Mesendoderm (in vitro differentiated cells): ENCODE data around the gene TMEM145.

Experiments used
- DNase-seq: peaks from one replicate; pipeline ENCODE4 v3.0.0; 2013
- H2AK5ac ChIP-seq: 2 replicates; pipeline ENCODE4 v1.6.1; 2013; ENCODE audit warnings: low read length, inconsistent platforms
- H2BK120ac ChIP-seq: 2 replicates; pipeline ENCODE4 v1.6.1; 2013; ENCODE audit warnings: low read depth, mild to moderate bottlenecking, low read length, moderate library complexity, mixed read lengths
- H2BK15ac ChIP-seq: replicated peaks from 2 replicates; pipeline ENCODE4 v1.6.1; 2013; ENCODE audit warnings: low read depth, mild to moderate bottlenecking, moderate library complexity
- H2BK5ac ChIP-seq: 2 replicates; pipeline ENCODE4 v1.6.1; 2013; ENCODE audit warnings: low read length, inconsistent platforms
- H3K18ac ChIP-seq: 2 replicates; pipeline ENCODE4 v1.6.1; 2013; ENCODE audit warnings: mild to moderate bottlenecking, low read length, mixed read lengths
- H3K23ac ChIP-seq: one replicate; pipeline ENCODE4 v1.6.1; 2013; ENCODE audit warnings: low read length
- H3K27ac ChIP-seq: 2 replicates; pipeline ENCODE4 v1.5.1; 2013; ENCODE audit warnings: low read depth, mild to moderate bottlenecking, inconsistent platforms, low read length, moderate library complexity
- H3K27me3 ChIP-seq: 2 replicates; pipeline ENCODE4 v1.6.1; 2013; ENCODE audit warnings: low read length, control low read depth, mild to moderate bottlenecking, inconsistent platforms; ENCODE audit not compliant: insufficient read depth, poor library complexity
- H3K36me3 ChIP-seq: 2 replicates; pipeline ENCODE4 v1.6.1; 2013; ENCODE audit warnings: low read length, inconsistent platforms; ENCODE audit not compliant: control insufficient read depth, insufficient read depth
- H3K4ac ChIP-seq: one replicate; pipeline ENCODE4 v1.6.1; 2013; ENCODE audit warnings: low read depth, mild to moderate bottlenecking, low read length, moderate library complexity
- H3K4me1 ChIP-seq: 2 replicates; pipeline ENCODE4 v1.6.1; 2013; ENCODE audit warnings: low read depth, low read length, inconsistent platforms; ENCODE audit not compliant: control insufficient read depth
- H3K4me2 ChIP-seq: 2 replicates; pipeline ENCODE4 v1.6.1; 2013; ENCODE audit warnings: low read length
- H3K4me3 ChIP-seq: 2 replicates; pipeline ENCODE4 v1.5.1; 2013; ENCODE audit warnings: mild to moderate bottlenecking, low read length
- H3K56ac ChIP-seq: one replicate; pipeline ENCODE4 v1.6.1; 2013; ENCODE audit warnings: low read length
- H3K79me1 ChIP-seq: 2 replicates; pipeline ENCODE4 v1.6.1; 2013; ENCODE audit warnings: low read length, inconsistent platforms
- H3K79me2 ChIP-seq: 2 replicates; pipeline ENCODE4 v1.6.1; 2013; ENCODE audit warnings: mild to moderate bottlenecking, low read length; ENCODE audit not compliant: control insufficient read depth, insufficient read depth
- H3K9ac ChIP-seq: 2 replicates; pipeline ENCODE4 v1.6.1; 2013; ENCODE audit warnings: low read length, inconsistent platforms
- H4K5ac ChIP-seq: one replicate; pipeline ENCODE4 v1.6.1; 2013; ENCODE audit warnings: low read length
- H4K8ac ChIP-seq: one replicate; pipeline ENCODE4 v1.6.1; 2013; ENCODE audit warnings: low read depth, mild to moderate bottlenecking, control low read depth, low read length, moderate library complexity
- WGBS: extraction: QIAGEN DNeasy Blood & Tissue Kit; methylation state at CpG from one replicate; pipeline ENCODE4 v1.1.7; 2013; ENCODE audit warnings: low lambda C conversion rate, missing lambda C conversion rate; ENCODE audit not compliant: insufficient coverage; ENCODE audit errors: extremely low coverage; 5-methylcytosine and 5-hydroxymethylcytosine counted together

Gene TMEM145

GRCh38 chr19:42295831-42296525 lies 17.1 kb upstream of the TMEM145 start:
- no peak overlapping the region for H3K4ac ChIP-seq
- H3K27ac ChIP-seq: no peak overlapping the region
- DNase-seq: peak; percentile 83
- no peak overlapping the region for H3K4me3 ChIP-seq
- no peak overlapping the region for H3K23ac ChIP-seq
- no CpG with 5 or more reads among the region's 6 CpGs for WGBS
- H3K4me1 ChIP-seq: no peaks in the 10 kb centered on the region
- no peaks in the 10 kb centered on the region for H3K79me1 ChIP-seq
- H3K27me3 ChIP-seq: no peaks in the 10 kb centered on the region
- no peak overlapping the region for H3K18ac ChIP-seq
- peaks cover 3% of the 10 kb centered on the region for H3K36me3 ChIP-seq
- no peak overlapping the region for H3K9ac ChIP-seq
- H4K5ac ChIP-seq: no peak overlapping the region
- no peak overlapping the region for H2BK120ac ChIP-seq
- H3K4me2 ChIP-seq: no peak overlapping the region
- no peak overlapping the region for H2BK15ac ChIP-seq
- no peak overlapping the region for H2AK5ac ChIP-seq
- no peaks in the 10 kb centered on the region for H3K79me2 ChIP-seq
- H3K56ac ChIP-seq: no peak overlapping the region
- H2BK5ac ChIP-seq: no peak overlapping the region
- H4K8ac ChIP-seq: no peak overlapping the region

DNA sequence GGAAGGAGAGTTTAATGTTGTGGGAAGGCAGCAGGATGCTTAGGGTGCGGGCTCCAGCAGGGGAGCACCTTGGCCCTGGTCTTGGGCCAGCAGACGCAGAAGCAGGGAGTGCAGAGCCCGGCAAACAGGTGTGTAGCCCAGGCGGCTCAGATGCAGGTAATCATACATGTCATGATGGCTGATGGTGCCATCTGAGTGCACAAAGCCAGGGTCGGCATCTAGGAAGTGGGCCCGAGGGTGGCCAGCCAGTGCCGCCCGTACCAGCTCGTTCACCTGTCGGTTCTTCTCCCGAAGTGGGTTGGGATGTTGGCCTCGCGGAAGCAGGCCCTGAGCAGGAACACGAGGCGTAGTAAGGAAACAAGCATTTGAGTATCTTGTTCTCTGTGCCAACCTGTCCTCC lies 16.1 kb upstream of the TMEM145 start:
- Histone ChIP-seq H3K4me2 (no peak overlapping the region), H3K4ac (no peak overlapping the region), H3K79me1 (peaks cover 3% of the 10 kb centered on the region), H2BK5ac (no peak overlapping the region), H3K27ac (no peak overlapping the region), H3K27me3 (no peaks in the 10 kb centered on the region), H3K79me2 (no peaks in the 10 kb centered on the region), H3K23ac (no peak overlapping the region), H2BK120ac (no peak overlapping the region), H3K9ac (no peak overlapping the region), H3K4me3 (no peak overlapping the region), H3K36me3 (peaks cover 3% of the 10 kb centered on the region), H2BK15ac (no peak overlapping the region), H3K56ac (no peak overlapping the region), H3K4me1 (peaks cover 3% of the 10 kb centered on the region), H4K5ac (no peak overlapping the region), H2AK5ac (no peak overlapping the region), H4K8ac (no peak overlapping the region), H3K18ac (no peak overlapping the region)
- WGBS: no CpG with 5 or more reads among the region's 15 CpGs
- DNase-seq: no peak

DNA sequence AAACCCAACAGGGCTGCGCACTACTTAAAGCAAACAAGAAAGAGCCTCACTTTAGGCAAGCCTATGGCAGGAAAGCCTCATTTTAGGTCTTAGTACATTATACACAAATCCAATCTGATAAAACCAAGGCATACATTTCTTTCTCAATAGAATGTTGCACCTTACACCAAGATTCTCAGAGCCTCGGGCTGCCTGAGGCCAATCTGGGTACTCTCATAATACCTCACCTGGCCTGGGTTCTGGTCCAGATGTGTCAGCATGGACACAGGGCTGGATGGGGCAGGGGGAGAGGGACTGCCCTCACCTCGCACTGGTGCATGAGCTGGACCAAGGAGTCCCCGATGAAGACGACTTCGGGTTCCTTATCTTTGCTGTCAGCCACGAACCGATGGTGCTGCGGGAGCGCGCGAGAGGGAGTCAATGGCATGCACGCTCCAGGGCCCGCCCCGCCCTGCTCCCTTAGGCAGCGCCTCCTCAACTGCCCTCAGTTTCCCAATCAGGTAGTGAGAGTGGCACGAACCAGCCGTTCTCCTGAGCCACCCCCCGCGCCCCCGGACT lies 11.4 kb upstream of the TMEM145 start, which contains the start of gene PRR19:
Gene PRR19, plus strand, starts transcription at position 487 of the 558 bp plus-strand sequence. CDS start 7,453 bp downstream, outside the sequence.
- H2BK120ac ChIP-seq: no peak within 1 kb of the TSS
- H3K56ac ChIP-seq: peak within 1 kb of the TSS; percentile 85
- H4K5ac ChIP-seq: no peak within 1 kb of the TSS
- peaks cover 3% of the 10 kb centered on the region for H3K79me1 ChIP-seq
- H3K4ac ChIP-seq: peak within 1 kb of the TSS; percentile 1
- H3K36me3 ChIP-seq: no peaks in the 10 kb centered on the region
- no peak within 1 kb of the TSS for H3K18ac ChIP-seq
- peak within 1 kb of the TSS; percentile 72 for H3K9ac ChIP-seq
- H3K4me1 ChIP-seq: peaks cover 3% of the 10 kb centered on the region
- H3K23ac ChIP-seq: peak within 1 kb of the TSS; percentile 45
- no peak within 1 kb of the TSS for H2AK5ac ChIP-seq
- peak within 1 kb of the TSS; percentile 87 for H3K4me2 ChIP-seq
- H3K4me3 ChIP-seq: peak within 1 kb of the TSS; percentile 43
- DNase-seq: peak; percentile 31
- no CpG with 5 or more reads among the region's 21 CpGs for WGBS
- H3K27me3 ChIP-seq: no peaks in the 10 kb centered on the region
- H4K8ac ChIP-seq: no peak within 1 kb of the TSS
- H2BK15ac ChIP-seq: no peak within 1 kb of the TSS
- no peak within 1 kb of the TSS for H3K27ac ChIP-seq
- H3K79me2 ChIP-seq: no peaks in the 10 kb centered on the region
- peak within 1 kb of the TSS; percentile 85 for H2BK5ac ChIP-seq

- Histone ChIP-seq H3K4ac (no peak overlapping the region), H3K27ac (no peak overlapping the region), H3K18ac (no peak overlapping the region), H2BK15ac (no peak overlapping the region), H3K56ac (peak overlapping the region; percentile 50), H3K4me1 (peaks cover 3% of the 10 kb centered on the region), H3K9ac (no peak overlapping the region), H3K36me3 (no peaks in the 10 kb centered on the region), H2AK5ac (no peak overlapping the region), H3K79me1 (peaks cover 3% of the 10 kb centered on the region), H2BK5ac (no peak overlapping the region), H3K4me2 (no peak overlapping the region), H3K79me2 (no peaks in the 10 kb centered on the region), H3K23ac (no peak overlapping the region), H4K8ac (no peak overlapping the region), H3K27me3 (no peaks in the 10 kb centered on the region), H2BK120ac (no peak overlapping the region), H4K5ac (peak overlapping the region; percentile 41), H3K4me3 (no peak overlapping the region)
- no peak for DNase-seq
- no CpG with 5 or more reads among the region's 11 CpGs for WGBS
These were observed 10.0 kb upstream of the TMEM145 start for GRCh38 chr19:42303101-42303464.

DNA sequence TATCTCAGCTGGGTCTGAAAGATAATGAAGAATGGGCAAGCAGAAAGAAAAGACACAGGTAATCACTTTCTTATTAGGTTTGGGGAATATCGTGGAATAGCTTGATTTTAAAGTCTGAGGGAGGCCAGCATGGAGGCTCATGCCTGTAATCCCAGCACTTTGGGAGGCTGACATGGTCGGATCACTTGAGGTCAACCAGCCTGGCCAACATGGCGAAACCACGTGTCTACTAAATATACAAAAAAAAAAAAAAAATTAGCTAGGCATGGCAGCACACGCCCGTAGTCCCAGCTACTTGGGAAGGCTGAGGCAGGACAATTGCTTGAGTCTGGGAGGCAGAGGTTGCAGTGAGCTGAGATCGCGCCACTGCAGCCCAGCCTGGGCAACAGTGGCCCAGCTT lies 9.2 kb upstream of the TMEM145 start:
- Histone ChIP-seq H3K4me3 (no peak overlapping the region), H3K4me1 (peaks cover 3% of the 10 kb centered on the region), H2AK5ac (no peak overlapping the region), H3K56ac (no peak overlapping the region), H3K79me2 (no peaks in the 10 kb centered on the region), H3K27ac (no peak overlapping the region), H3K4ac (no peak overlapping the region), H4K5ac (no peak overlapping the region), H4K8ac (no peak overlapping the region), H3K79me1 (peaks cover 3% of the 10 kb centered on the region), H3K9ac (no peak overlapping the region), H3K27me3 (no peaks in the 10 kb centered on the region), H3K4me2 (no peak overlapping the region), H3K18ac (no peak overlapping the region), H3K23ac (no peak overlapping the region), H2BK5ac (no peak overlapping the region), H2BK15ac (no peak overlapping the region), H3K36me3 (no peaks in the 10 kb centered on the region), H2BK120ac (no peak overlapping the region)
- DNase-seq: no peak
- WGBS: no CpG with 5 or more reads among the region's 8 CpGs
